ENCODE measurements around the gene ARHGEF40.

ARHGEF40 gene

DNA sequence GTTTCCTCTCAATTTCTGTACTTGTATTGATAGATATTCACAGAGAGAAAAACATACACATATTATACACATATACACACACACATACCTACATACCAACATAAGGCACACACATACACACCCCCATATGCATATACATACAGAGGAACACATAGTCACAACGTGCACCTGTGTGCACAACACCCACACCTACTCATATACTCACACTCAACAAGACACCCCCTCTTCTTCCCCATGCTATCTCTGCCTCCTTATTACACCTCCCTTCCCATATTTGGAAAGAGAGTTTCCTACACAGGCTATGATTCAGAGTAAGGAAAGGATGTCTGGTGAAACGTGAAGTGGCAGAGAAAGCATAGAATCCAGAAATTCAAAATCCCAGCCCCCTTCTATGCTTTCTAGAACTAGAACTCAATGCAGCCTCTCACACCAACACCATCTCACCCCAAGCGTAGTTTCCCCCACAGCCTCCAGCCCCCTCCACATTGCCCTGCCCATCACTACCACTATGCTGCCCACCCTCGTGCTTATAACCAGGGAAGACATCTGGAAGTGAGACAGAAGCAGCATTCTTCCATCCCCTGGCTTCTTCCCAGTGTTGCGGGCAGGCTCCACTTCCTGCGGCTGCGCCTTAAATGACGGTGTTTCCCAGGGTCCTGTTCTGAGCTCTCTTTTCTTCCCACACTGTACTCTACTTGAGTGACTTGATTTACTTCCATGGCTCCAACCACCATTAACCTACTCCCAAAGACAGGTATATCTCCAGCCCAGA is 10.1 kb upstream of the ARHGEF40 start:
- Histone ChIP-seq H3K27ac (ENCODE audit: poor library complexity, severe bottlenecking) (no peak overlapping the region), H3K9me3 (ENCODE audit: severe bottlenecking) (no peaks in the 10 kb centered on the region), H3K4me1 (ENCODE audit: insufficient read depth, poor library complexity, severe bottlenecking) (no peaks in the 10 kb centered on the region), H3K36me3 (ENCODE audit: low read depth) (no peaks in the 10 kb centered on the region), H3K4me3 (ENCODE audit: severe bottlenecking) (no peak overlapping the region), H3K27me3 (ENCODE audit: insufficient read depth, poor library complexity, severe bottlenecking) (no peaks in the 10 kb centered on the region)
- DNase-seq (ENCODE audit: low spot score) (no peak), ATAC-seq (ENCODE audit: low read depth) (peak; percentile 29; the same call in 1 of the 3 replicates)
- TF ChIP-seq, protein P1, sequence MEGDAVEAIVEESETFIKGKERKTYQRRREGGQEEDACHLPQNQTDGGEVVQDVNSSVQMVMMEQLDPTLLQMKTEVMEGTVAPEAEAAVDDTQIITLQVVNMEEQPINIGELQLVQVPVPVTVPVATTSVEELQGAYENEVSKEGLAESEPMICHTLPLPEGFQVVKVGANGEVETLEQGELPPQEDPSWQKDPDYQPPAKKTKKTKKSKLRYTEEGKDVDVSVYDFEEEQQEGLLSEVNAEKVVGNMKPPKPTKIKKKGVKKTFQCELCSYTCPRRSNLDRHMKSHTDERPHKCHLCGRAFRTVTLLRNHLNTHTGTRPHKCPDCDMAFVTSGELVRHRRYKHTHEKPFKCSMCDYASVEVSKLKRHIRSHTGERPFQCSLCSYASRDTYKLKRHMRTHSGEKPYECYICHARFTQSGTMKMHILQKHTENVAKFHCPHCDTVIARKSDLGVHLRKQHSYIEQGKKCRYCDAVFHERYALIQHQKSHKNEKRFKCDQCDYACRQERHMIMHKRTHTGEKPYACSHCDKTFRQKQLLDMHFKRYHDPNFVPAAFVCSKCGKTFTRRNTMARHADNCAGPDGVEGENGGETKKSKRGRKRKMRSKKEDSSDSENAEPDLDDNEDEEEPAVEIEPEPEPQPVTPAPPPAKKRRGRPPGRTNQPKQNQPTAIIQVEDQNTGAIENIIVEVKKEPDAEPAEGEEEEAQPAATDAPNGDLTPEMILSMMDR (IDR thresholded peaks at IDR 0.05; ENCODE audit: poor library complexity, severe bottlenecking): no peak

GRCh38 chr14:21060614-21061346 is 9.3 kb upstream of the ARHGEF40 start:
- no peaks in the 10 kb centered on the region for H3K4me1 ChIP-seq (ENCODE audit: insufficient read depth, poor library complexity, severe bottlenecking)
- no peak for ATAC-seq (ENCODE audit: low read depth)
- H3K27me3 ChIP-seq (ENCODE audit: insufficient read depth, poor library complexity, severe bottlenecking): no peaks in the 10 kb centered on the region
- TF ChIP-seq, protein P1 (IDR thresholded peaks at IDR 0.05; ENCODE audit: poor library complexity, severe bottlenecking): no peak
- no peak overlapping the region for H3K4me3 ChIP-seq (ENCODE audit: severe bottlenecking)
- DNase-seq (ENCODE audit: low spot score): no peak
- H3K36me3 ChIP-seq (ENCODE audit: low read depth): no peaks in the 10 kb centered on the region
- H3K9me3 ChIP-seq (ENCODE audit: severe bottlenecking): no peaks in the 10 kb centered on the region
- no peak overlapping the region for H3K27ac ChIP-seq (ENCODE audit: poor library complexity, severe bottlenecking)

- no peak overlapping the region for H3K4me3 ChIP-seq (ENCODE audit: severe bottlenecking)
- no peaks in the 10 kb centered on the region for H3K36me3 ChIP-seq (ENCODE audit: low read depth)
- ATAC-seq (ENCODE audit: low read depth) (no peak), DNase-seq (ENCODE audit: low spot score) (no peak)
- H3K4me1 ChIP-seq (ENCODE audit: insufficient read depth, poor library complexity, severe bottlenecking): no peaks in the 10 kb centered on the region
- no peaks in the 10 kb centered on the region for H3K27me3 ChIP-seq (ENCODE audit: insufficient read depth, poor library complexity, severe bottlenecking)
- H3K9me3 ChIP-seq (ENCODE audit: severe bottlenecking): no peaks in the 10 kb centered on the region
- no peak overlapping the region for H3K27ac ChIP-seq (ENCODE audit: poor library complexity, severe bottlenecking)
- TF ChIP-seq, protein P1 (IDR thresholded peaks at IDR 0.05; ENCODE audit: poor library complexity, severe bottlenecking): no peak
Measured at GRCh38 chr14:21061347-21061668, 8.8 kb upstream of the ARHGEF40 start.

- Histone ChIP-seq H3K4me1 (ENCODE audit: insufficient read depth, poor library complexity, severe bottlenecking) (no peaks in the 10 kb centered on the region), H3K4me3 (ENCODE audit: severe bottlenecking) (no peak overlapping the region), H3K9me3 (ENCODE audit: severe bottlenecking) (no peaks in the 10 kb centered on the region), H3K27me3 (ENCODE audit: insufficient read depth, poor library complexity, severe bottlenecking) (no peaks in the 10 kb centered on the region), H3K36me3 (ENCODE audit: low read depth) (no peaks in the 10 kb centered on the region), H3K27ac (ENCODE audit: poor library complexity, severe bottlenecking) (no peak overlapping the region)
- no peak for DNase-seq (ENCODE audit: low spot score)
- ATAC-seq (ENCODE audit: low read depth): peak; percentile 37; the same call in 1 of the 3 replicates
- TF ChIP-seq, protein P1 (IDR thresholded peaks at IDR 0.05; ENCODE audit: poor library complexity, severe bottlenecking): no peak
Measured at GRCh38 chr14:21063479-21063878, 6.6 kb upstream of the ARHGEF40 start.
